HG03108 (cell line): ENCODE results near the gene RNF212.
"Not testable (repeated sequence)": the region's sequence is repeated elsewhere in the genome, so short reads cannot be mapped to it uniquely, and the experiment has no call there.

Experiments used
- ATAC-seq: cut with Tn5 transposase; IDR thresholded peaks from one replicate; pipeline ENCODE4 v1.9.1; 2021; ENCODE audit warnings: moderate library complexity; ENCODE audit not compliant: unreplicated experiment

RNF212 gene

DNA sequence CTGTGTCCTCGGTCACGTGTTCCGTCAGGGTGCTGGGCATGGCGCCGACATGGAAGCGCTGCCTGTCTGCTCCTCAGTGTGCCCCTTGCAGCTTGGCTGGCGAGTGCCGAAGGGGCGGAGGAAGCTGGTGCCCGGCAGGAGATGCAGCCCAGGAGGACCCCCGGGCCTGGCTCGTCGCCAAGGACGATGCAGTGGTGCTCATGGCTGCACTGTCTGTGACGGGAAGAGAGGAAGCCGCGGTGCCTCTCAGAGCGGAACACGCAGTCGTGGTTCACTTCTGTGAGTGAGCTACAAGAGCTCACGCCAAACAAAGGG is 63.8 kb downstream of the RNF212 start:
- no peak for ATAC-seq

GRCh38 chr4:1048773-1049590 is 64.4 kb downstream of the RNF212 start:
- ATAC-seq = no peak

DNA sequence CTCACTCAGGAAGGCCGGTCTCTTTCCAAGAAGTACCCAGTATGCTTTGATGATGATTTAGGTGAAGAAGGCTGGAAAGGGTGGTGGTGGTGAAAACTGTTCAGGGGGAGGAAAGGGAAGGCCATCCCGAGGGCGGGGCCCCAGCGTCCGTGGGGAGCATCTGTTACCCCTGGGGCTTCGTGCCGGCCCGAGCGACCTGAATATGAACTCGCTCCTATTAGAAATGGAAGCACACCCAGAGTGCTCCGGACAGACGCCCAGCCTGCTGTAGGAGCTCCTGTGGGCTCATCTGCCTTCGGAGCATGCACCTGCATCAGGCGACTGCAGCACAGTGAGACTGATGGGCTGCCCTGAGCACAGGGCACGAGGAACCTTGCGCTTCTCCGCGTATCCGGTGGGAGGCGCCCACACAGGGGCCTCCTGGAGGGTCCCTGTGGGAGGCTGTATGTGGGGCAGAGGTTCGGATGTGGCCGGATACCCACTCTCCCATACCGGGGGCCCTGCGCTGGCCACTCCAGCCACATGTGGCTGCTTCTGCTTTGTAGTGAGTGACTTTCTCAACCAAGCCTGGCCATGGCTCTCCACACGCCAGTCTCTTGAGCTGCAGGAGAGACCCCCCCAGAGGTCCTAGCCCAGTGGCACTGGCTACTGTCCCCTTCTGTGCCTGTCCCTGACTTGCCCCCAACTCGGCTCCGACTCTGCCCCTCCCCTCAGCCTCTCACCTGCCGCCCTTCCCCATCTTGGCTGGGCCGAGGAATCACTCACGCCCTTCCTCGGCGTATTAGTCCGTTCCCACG is 65.2 kb downstream of the RNF212 start:
- ATAC-seq = no peak

GRCh38 chr4:1047106-1047975 is 66.0 kb downstream of the RNF212 start:
- ATAC-seq = no peak

- not testable (repeated sequence) for ATAC-seq
Observed at GRCh38 chr4:1046581-1047011, 66.8 kb downstream of the RNF212 start.

- ATAC-seq = no peak
Observed at GRCh38 chr4:1045595-1046201, 67.7 kb downstream of the RNF212 start.

GRCh38 chr4:1045193-1045594 is 68.2 kb downstream of the RNF212 start:
- no peak for ATAC-seq

- no peak for ATAC-seq
Observed at GRCh38 chr4:1044469-1045192, 68.7 kb downstream of the RNF212 start.

- no peak for ATAC-seq
Observed at GRCh38 chr4:1043651-1044468, 69.5 kb downstream of the RNF212 start.

DNA sequence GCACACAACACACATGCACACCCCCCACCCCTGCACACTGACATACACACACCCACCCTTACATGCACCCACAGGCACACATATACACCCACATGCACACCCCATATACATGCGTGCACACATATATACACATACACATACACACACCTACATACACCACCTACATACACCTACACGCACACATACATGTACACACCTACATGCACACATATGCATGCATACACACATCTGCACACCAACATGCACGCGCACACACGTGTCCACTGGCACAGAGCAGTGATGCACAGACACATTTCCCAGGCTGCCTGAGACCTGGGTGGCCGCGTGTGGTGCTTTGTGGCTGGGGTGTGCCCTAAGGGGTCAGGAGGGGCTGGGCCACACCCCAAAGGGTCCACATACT is 70.2 kb downstream of the RNF212 start:
- ATAC-seq = no peak

- no peak for ATAC-seq
Observed at GRCh38 chr4:1042352-1043055, 70.9 kb downstream of the RNF212 start.

DNA sequence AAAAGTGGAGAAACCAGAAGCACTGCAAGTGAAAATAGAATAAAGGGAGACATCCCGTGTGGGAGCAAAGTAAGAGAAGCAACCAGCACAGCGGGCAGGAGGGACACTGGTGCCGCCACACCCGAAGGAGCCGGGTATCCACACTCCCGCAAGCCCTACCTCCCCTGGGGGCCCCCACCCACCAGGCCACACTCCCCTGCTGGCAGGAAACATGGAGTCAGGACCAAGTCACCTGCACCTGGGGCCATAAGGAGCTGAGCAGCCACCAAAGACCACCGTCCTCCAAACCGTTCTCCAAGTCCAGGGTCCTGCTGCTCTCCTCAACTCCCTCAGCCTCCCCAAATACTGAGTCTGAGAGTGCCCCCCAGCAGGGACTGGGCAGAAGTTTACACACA is 71.4 kb downstream of the RNF212 start:
- ATAC-seq = no peak

DNA sequence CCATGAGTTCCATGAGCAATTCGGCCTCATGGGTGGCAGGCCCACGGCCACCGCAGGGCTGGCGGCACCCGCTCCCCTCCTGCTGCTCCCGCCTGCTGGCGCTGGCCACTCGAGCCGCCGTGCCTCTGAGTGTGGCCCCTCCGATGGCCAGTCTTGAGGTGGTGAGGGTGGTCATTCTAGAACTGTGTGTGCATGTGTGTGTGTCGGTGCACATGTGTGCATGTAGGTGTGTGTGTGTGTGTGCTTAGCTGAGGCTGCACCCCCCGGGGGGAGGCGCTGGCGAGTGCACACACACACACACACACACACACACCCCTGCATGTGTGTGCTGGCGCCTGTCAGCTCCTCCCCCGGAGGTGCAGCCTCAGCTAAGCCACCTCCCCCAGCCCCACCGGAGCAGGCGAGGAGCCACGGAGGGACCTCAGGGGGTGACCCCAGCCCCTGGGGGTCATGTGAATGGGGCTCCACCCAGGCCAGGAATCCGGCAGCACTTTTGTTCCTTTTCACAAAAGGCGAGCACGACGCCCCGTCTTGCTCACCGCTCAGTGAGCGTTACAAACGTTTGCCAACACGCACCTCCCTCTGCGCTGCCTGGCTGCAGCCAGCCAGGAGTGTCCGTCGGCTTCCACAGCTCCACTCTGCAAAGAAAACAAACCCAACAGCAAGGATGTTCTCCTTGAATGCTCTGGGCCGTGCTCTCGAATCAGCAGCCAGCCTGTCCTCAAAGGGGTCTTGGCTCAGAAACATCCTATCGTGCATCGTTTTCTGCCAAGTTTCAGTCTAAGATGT is 72.0 kb downstream of the RNF212 start:
- no peak for ATAC-seq

- ATAC-seq = no peak
Observed at GRCh38 chr4:1040344-1041146, 72.8 kb downstream of the RNF212 start.

DNA sequence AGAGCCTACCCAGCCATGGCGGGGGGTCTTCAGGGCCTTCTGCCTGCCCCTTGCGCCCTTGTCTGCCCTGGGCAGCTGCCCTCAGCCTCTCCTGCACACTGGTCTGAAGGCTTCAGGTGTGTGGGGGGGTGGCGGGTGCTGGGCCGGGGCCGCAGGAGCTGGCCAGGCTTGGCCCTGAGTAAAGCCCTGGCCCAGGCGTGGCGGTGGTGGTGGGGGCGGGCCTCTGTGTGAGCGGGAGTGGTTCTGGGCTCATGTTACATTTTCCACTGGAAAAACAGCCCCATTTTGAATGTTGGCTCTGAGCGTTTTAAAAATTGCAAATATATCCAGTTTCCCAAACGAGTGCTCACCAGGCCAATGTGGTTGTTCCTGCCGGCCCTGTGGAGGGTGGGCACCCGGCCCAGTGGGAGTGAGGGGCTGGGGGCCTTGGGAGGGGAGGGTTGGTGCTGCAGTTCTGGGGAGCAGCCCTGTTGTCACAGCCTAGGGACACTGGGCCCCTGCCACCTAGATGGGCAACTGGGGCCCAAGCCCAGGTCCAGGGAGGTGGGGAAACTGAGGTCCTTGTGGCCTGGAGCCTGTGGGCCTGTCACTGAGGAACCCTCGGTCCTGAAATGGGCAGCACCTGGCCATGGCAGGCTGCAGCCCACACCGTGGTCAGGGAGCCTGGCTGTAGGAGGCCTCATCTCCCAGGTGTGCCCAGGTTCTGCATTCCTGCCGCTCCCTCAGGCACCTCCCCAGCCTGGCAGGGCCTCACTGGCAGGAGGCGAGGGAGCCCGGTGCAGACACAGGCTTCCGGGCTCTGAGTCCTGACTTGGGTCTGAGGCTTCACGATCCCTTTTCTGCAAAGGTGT is 73.6 kb downstream of the RNF212 start:
- no peak for ATAC-seq

- no peak for ATAC-seq
Observed at GRCh38 chr4:1038948-1039492, 74.3 kb downstream of the RNF212 start.
